Measurements from ENCODE around the gene DYNLRB1.

The DYNLRB1 gene

GRCh38 chr20:34575756-34576155 is 59.5 kb downstream of the DYNLRB1 start:
- no peak overlapping the region for H3K4me3 ChIP-seq (ENCODE audit: low read depth, low read length)
- DNase-seq (ENCODE audit: low read depth, low spot score): no peak
- in situ Hi-C loops (cut with HindIII; ENCODE audit: low sequenced_read_pairs): no loop called here
- TF ChIP-seq CTCF (IDR thresholded peaks at IDR 0.05; ENCODE audit: low read depth, low read length): no peak

GRCh38 chr20:34577061-34577460 is 60.8 kb downstream of the DYNLRB1 start:
- DNase-seq (ENCODE audit: low read depth, low spot score): no peak
- no peak for TF ChIP-seq CTCF (IDR thresholded peaks at IDR 0.05; ENCODE audit: low read depth, low read length)
- in situ Hi-C loops (cut with HindIII; ENCODE audit: low sequenced_read_pairs): no loop called here
- H3K4me3 ChIP-seq (ENCODE audit: low read depth, low read length): no peak overlapping the region

- no peak overlapping the region for H3K4me3 ChIP-seq (ENCODE audit: low read depth, low read length)
- no peak for TF ChIP-seq CTCF (IDR thresholded peaks at IDR 0.05; ENCODE audit: low read depth, low read length)
- in situ Hi-C loops (cut with HindIII; ENCODE audit: low sequenced_read_pairs): no loop called here
- DNase-seq (ENCODE audit: low read depth, low spot score): no peak
These were observed 61.8 kb downstream of the DYNLRB1 start for GRCh38 chr20:34578025-34578424.

GRCh38 chr20:34578521-34578920 is 62.3 kb downstream of the DYNLRB1 start:
- no peak for DNase-seq (ENCODE audit: low read depth, low spot score)
- no peak for TF ChIP-seq CTCF (IDR thresholded peaks at IDR 0.05; ENCODE audit: low read depth, low read length)
- no peak overlapping the region for H3K4me3 ChIP-seq (ENCODE audit: low read depth, low read length)
- in situ Hi-C loops (cut with HindIII; ENCODE audit: low sequenced_read_pairs): no loop called here

GRCh38 chr20:34579191-34579978 is 63.2 kb downstream of the DYNLRB1 start:
- TF ChIP-seq CTCF (IDR thresholded peaks at IDR 0.05; ENCODE audit: low read depth, low read length): peak; percentile 87
- in situ Hi-C loops (cut with HindIII; ENCODE audit: low sequenced_read_pairs): no loop called here
- no peak overlapping the region for H3K4me3 ChIP-seq (ENCODE audit: low read depth, low read length)
- peak; percentile 82 for DNase-seq (ENCODE audit: low read depth, low spot score)

- no peak overlapping the region for H3K4me3 ChIP-seq (ENCODE audit: low read depth, low read length)
- in situ Hi-C loops (cut with HindIII; ENCODE audit: low sequenced_read_pairs): no loop called here
- TF ChIP-seq CTCF (IDR thresholded peaks at IDR 0.05; ENCODE audit: low read depth, low read length): no peak
- peak; percentile 12 for DNase-seq (ENCODE audit: low read depth, low spot score)
These were observed 64.0 kb downstream of the DYNLRB1 start for GRCh38 chr20:34579979-34580940.
